KMS-11 (cell line): ENCODE measurements around the gene CLEC14A.

Source experiments
- H2AFZ ChIP-seq: fragments of 200-600 bp; sonication (generic); 2 replicates; pipeline ENCODE4 v1.6.1; 2016; ENCODE audit warnings: antibody characterized with exemption, mixed run types, low read depth
- H3K27ac ChIP-seq: fragments of 200-600 bp; sonication (generic); 2 replicates; pipeline ENCODE4 v1.6.1; 2016; ENCODE audit warnings: mild to moderate bottlenecking, mixed run types
- H3K27me3 ChIP-seq: fragments of 200-600 bp; sonication (generic); 2 replicates; pipeline ENCODE4 v1.6.1; 2017; ENCODE audit warnings: mild to moderate bottlenecking, low read depth, mixed run types, moderate library complexity; ENCODE audit not compliant: insufficient read depth
- H3K36me3 ChIP-seq: fragments of 200-600 bp; sonication (generic); 2 replicates; pipeline ENCODE4 v1.6.1; 2017; ENCODE audit warnings: mild to moderate bottlenecking, mixed run types; ENCODE audit not compliant: insufficient read depth
- H3K4me1 ChIP-seq: fragments of 200-600 bp; sonication (generic); 2 replicates; pipeline ENCODE4 v1.6.1; 2016; ENCODE audit warnings: mild to moderate bottlenecking, low read depth, mixed run types; ENCODE audit not compliant: poor library complexity, severe bottlenecking
- H3K4me2 ChIP-seq: fragments of 200-600 bp; sonication (generic); 2 replicates; pipeline ENCODE4 v1.7.0; 2016; ENCODE audit warnings: mild to moderate bottlenecking, mixed run types
- H3K4me3 ChIP-seq: fragments of 200-600 bp; sonication (generic); IDR thresholded peaks from 2 replicates; pipeline ENCODE4 v1.6.1; 2017; ENCODE audit warnings: low read depth, low read length, mixed read lengths; ENCODE audit not compliant: insufficient read depth
- H3K79me2 ChIP-seq: fragments of 200-600 bp; sonication (generic); 2 replicates; pipeline ENCODE4 v1.6.1; 2016; ENCODE audit warnings: low read depth, mixed run types; ENCODE audit not compliant: insufficient read depth
- H3K9ac ChIP-seq: fragments of 200-600 bp; sonication (generic); 2 replicates; pipeline ENCODE4 v1.6.1; 2016; ENCODE audit warnings: mild to moderate bottlenecking, mixed run types
- H4K20me1 ChIP-seq: fragments of 200-600 bp; sonication (generic); 2 replicates; pipeline ENCODE4 v1.6.1; 2016; ENCODE audit warnings: mild to moderate bottlenecking, mixed run types; ENCODE audit not compliant: insufficient read depth
- TF ChIP-seq, protein P1 (sequence below): fragments of 200-600 bp; sonication (generic); conservative IDR thresholded peaks from 2 replicates; pipeline ENCODE4 v1.6.1; 2017; ENCODE audit warnings: low read depth, mild to moderate bottlenecking, antibody characterized with exemption, low read length, moderate library complexity, mixed read lengths

CLEC14A gene

DNA sequence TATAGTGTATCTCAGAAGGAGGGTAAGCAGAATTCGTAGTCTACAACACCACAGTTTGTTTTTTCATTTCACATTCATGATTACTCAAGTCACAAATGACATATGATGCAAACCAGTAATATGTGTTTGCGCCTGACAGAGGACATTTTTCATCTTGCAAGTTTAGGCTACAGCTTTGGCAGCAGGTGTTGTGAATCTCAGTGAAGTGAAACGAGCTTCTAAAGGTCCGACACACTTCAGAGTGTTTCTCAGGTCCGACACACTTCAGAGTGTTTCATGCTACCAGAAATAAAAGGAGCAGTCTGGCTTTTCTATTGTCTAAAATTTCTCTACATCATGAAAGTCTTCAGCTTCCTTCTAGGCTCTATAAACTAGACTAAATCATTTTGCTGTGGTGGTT is 22.7 kb downstream of the CLEC14A start:
- Histone ChIP-seq H4K20me1 (no peaks in the 10 kb centered on the region), H3K27ac (peak overlapping the region; percentile 30; the same call in 1 of the 2 replicates), H3K4me3 (no peak overlapping the region), H3K36me3 (no peaks in the 10 kb centered on the region), H3K4me2 (peak overlapping the region; percentile 42; the same call in 1 of the 2 replicates), H3K4me1 (peaks cover 15% of the 10 kb centered on the region), H3K27me3 (no peaks in the 10 kb centered on the region), H2AFZ (peak overlapping the region; percentile 30; the same call in 1 of the 2 replicates), H3K79me2 (no peaks in the 10 kb centered on the region), H3K9ac (no peak overlapping the region; the same call in 1 of the 2 replicates)
- TF ChIP-seq, protein P1, sequence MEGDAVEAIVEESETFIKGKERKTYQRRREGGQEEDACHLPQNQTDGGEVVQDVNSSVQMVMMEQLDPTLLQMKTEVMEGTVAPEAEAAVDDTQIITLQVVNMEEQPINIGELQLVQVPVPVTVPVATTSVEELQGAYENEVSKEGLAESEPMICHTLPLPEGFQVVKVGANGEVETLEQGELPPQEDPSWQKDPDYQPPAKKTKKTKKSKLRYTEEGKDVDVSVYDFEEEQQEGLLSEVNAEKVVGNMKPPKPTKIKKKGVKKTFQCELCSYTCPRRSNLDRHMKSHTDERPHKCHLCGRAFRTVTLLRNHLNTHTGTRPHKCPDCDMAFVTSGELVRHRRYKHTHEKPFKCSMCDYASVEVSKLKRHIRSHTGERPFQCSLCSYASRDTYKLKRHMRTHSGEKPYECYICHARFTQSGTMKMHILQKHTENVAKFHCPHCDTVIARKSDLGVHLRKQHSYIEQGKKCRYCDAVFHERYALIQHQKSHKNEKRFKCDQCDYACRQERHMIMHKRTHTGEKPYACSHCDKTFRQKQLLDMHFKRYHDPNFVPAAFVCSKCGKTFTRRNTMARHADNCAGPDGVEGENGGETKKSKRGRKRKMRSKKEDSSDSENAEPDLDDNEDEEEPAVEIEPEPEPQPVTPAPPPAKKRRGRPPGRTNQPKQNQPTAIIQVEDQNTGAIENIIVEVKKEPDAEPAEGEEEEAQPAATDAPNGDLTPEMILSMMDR = no peak

DNA sequence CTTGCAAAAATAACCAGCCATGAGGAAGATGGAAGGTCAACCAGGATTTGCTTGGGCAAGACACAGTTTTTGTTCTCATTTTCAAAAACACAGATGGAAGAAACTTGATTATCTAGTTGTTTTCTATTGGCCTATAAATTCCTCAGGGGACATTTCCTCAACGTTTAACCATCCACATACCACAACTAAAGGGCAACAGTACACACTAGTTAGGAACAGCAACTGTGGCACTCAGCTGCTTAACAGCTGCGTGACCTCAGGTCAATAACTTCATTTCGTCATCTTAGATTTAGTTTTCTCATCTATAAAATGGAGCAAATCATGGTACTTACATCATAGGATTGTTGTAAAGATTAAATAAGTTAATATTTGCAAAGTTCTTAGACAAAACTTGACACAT is 29.5 kb downstream of the CLEC14A start:
- peak overlapping the region; percentile 45 for H3K4me2 ChIP-seq
- H3K27me3 ChIP-seq = no peaks in the 10 kb centered on the region
- H3K27ac ChIP-seq = peak overlapping the region; percentile 28; the same call in 1 of the 2 replicates
- no peak overlapping the region for H3K4me3 ChIP-seq
- no peaks in the 10 kb centered on the region for H3K36me3 ChIP-seq
- peak overlapping the region; percentile 26; the same call in 1 of the 2 replicates for H2AFZ ChIP-seq
- peaks cover 47% of the 10 kb centered on the region for H3K4me1 ChIP-seq
- no peaks in the 10 kb centered on the region for H3K79me2 ChIP-seq
- TF ChIP-seq, protein P1 = no peak
- H3K9ac ChIP-seq = no peak overlapping the region
- H4K20me1 ChIP-seq = no peaks in the 10 kb centered on the region

DNA sequence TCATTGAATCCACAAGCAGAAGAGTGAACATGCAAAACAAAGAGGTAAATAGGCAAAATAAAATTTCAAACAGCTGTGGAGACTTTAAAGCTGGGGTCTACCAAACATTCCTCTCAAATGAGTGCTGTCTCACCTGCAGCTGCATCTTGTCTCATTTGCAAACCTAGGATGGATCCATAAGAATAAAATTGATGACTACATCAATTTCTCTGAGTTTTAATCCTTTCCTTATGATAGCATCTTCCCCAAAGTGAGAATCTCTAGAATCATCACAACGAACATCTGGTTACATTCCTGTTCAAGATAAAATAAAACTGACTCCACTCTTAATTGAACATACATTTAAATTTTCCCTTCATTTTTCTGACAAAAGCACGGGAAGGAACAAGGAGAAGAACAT is 29.9 kb downstream of the CLEC14A start:
- peak overlapping the region; percentile 45 for H3K4me2 ChIP-seq
- TF ChIP-seq, protein P1 = no peak
- H3K9ac ChIP-seq = no peak overlapping the region
- no peaks in the 10 kb centered on the region for H3K36me3 ChIP-seq
- no peak overlapping the region for H3K4me3 ChIP-seq
- no peaks in the 10 kb centered on the region for H4K20me1 ChIP-seq
- peaks cover 50% of the 10 kb centered on the region for H3K4me1 ChIP-seq
- no peaks in the 10 kb centered on the region for H3K27me3 ChIP-seq
- H3K27ac ChIP-seq = peak overlapping the region; percentile 28; the same call in 1 of the 2 replicates
- H3K79me2 ChIP-seq = no peaks in the 10 kb centered on the region
- peak overlapping the region; percentile 26; the same call in 1 of the 2 replicates for H2AFZ ChIP-seq

DNA sequence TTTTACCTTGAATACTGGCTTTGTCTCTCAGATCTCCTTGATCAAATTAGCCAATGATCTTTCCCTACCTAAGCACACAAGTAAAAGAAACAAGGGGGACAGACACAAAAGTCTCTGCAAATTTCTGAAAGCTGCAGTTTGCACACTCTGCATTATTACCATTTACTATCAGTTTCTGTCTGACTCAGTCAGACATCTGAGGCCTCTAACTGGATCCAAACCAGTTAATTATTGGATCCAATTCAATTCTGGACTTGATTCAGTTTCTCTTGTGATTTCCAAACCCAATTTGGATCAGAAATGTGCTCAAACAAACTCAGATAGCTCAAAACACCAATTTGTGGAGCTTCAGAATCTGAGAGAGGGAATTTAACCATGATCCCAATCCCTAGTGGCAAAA is 31.6 kb downstream of the CLEC14A start:
- H3K4me1 ChIP-seq = peaks cover 66% of the 10 kb centered on the region

More for the DNA sequence above, 31.6 kb downstream of the CLEC14A start:
- peak overlapping the region; percentile 62 for H3K27ac ChIP-seq
- no peaks in the 10 kb centered on the region for H3K27me3 ChIP-seq
- no peak overlapping the region for H3K4me3 ChIP-seq
- peak overlapping the region; percentile 25; the same call in 1 of the 2 replicates for H3K4me2 ChIP-seq
- H3K36me3 ChIP-seq = no peaks in the 10 kb centered on the region
- no peaks in the 10 kb centered on the region for H4K20me1 ChIP-seq
- TF ChIP-seq, protein P1 = no peak
- no peak overlapping the region for H3K9ac ChIP-seq
- H2AFZ ChIP-seq = peak overlapping the region; percentile 38; the same call in 1 of the 2 replicates
- no peaks in the 10 kb centered on the region for H3K79me2 ChIP-seq
